Right lobe of liver (tissue), 6 donors: ENCODE data around the gene TBC1D19. TPM values are rescaled to one million over a fixed set of nuclear protein-coding genes. Genes with fewer than 3 reads are reported as not detected.

Experiments used
- ATAC-seq, 4 donors: fragments of 200-7000 bp; cut with Tn5 transposase; one replicate each; pipeline ENCODE4 v1.9.1; 2020; ENCODE audit warnings: mild to moderate bottlenecking in 4 of 4, moderate library complexity in 4 of 4
- DNase-seq, 3 donors: peaks; one replicate each; pipeline ENCODE4 v3.0.0-alpha.2; 2020
- H3K27ac ChIP-seq, 3 donors: fragments of 200-600 bp; one replicate each; pipeline ENCODE4 v1.8.0; 2022
- H3K27me3 ChIP-seq, 2 donors: fragments of 200-600 bp; one replicate each; pipeline ENCODE4 v1.8.0; 2022
- H3K36me3 ChIP-seq, 4 donors: fragments of 200-600 bp; sonication (generic) in 1 of 4; one replicate each; pipeline versions ENCODE4 v1.5.1 to v1.8.0; 2017 to 2022; ENCODE audit warnings: control low read depth in 1 of 4
- H3K4me1 ChIP-seq, 4 donors: fragments of 200-600 bp; sonication (generic) in 1 of 4; one replicate each; pipeline versions ENCODE4 v1.5.1 to v1.8.0; 2017 to 2022; ENCODE audit warnings: control low read depth in 1 of 4
- H3K4me3 ChIP-seq, 3 donors: fragments of 200-600 bp; one replicate each; pipeline ENCODE4 v1.8.0; 2022
- H3K9me3 ChIP-seq, 4 donors: fragments of 200-600 bp; sonication (generic) in 1 of 4; one replicate each; pipeline versions ENCODE4 v1.5.1 to v1.8.0; 2017 to 2022; ENCODE audit warnings: control low read depth in 1 of 4
- CTCF ChIP-seq, 4 donors: fragments of 200-600 bp in 3 of 4; fragments of 450-650 bp in 1 of 4; IDR thresholded peaks; one replicate each; pipeline versions ENCODE4 v1.5.1 to v1.8.0; 2016 to 2022; ENCODE audit warnings: antibody characterized with exemption in 4 of 4, mild to moderate bottlenecking in 2 of 4
- POLR2A ChIP-seq: fragments of 450-650 bp; IDR thresholded peaks from one replicate; pipeline ENCODE4 v1.6.1; 2017; ENCODE audit warnings: antibody characterized with exemption, mild to moderate bottlenecking
- WGBS: methylation state at CpG from one replicate; pipeline ENCODE4 v1.1.6; 2018; ENCODE audit warnings: low coverage, low lambda C conversion rate; ENCODE audit not compliant: insufficient coverage; ENCODE audit errors: missing lambda C conversion rate; 5-methylcytosine and 5-hydroxymethylcytosine counted together
- intact Hi-C, 2 donors: fragments of 100-400 bp; cut with DNase I; formaldehyde crosslinking; loops; one replicate each; pipeline versions ENCODE4 v1.11.2 to v1.14.1; 2022
- total RNA-seq, 6 experiments: library from RNA; depleted of rRNA in 2 of 6; stranded (reverse); fragments of >200 nt in 2 of 6; fragmentation: NEBNext Ultra II Directional in 3 of 6; extraction: Animal tissue kit (Norgen Biotek cat#: 25700) in 3 of 6; gene quantifications; one replicate each; pipeline versions ENCODE4 v1.1.0 to v1.2.4, GENCODE V29; 2016 to 2023
- donor health status: DM: no; HTN: yes; CAD: no.
- donor health status: DM: no; HTN: no; CAD: no.
- donor health status: DM: no; HTN: no; CAD: no.
- donor health status: DM: no; HTN: yes; CAD: no.
- donor health status: DM: no; HTN: yes; CAD: no.

Gene TBC1D19
- total RNA-seq, 6 experiments from 2014 or later = 1.8 to 5.3 (median 2.4) TPM

GRCh38 chr4:26779224-26779623 lies 195.3 kb downstream of the TBC1D19 start:
- Histone ChIP-seq H3K36me3 (no peaks in the 10 kb centered on the region), H3K9me3 (no peaks in the 10 kb centered on the region), H3K4me3 (no peak overlapping the region), H3K4me1 (no peaks in the 10 kb centered on the region), H3K27me3 (no peaks in the 10 kb centered on the region), H3K27ac (no peak overlapping the region)
- 100% methylated on average over 2 of the region's 2 CpGs for WGBS
- TF ChIP-seq POLR2A = no peak
- no peak for TF ChIP-seq CTCF (IDR thresholded peaks at IDR 0.05)
- DNase-seq (no peak), ATAC-seq (no peak)
- intact Hi-C loops = no loop called here

GRCh38 chr4:26779674-26780073 lies 195.8 kb downstream of the TBC1D19 start:
- no peaks in the 10 kb centered on the region for H3K27me3 ChIP-seq
- TF ChIP-seq POLR2A (no peak), CTCF (IDR thresholded peaks at IDR 0.05) (no peak)
- no peaks in the 10 kb centered on the region for H3K4me1 ChIP-seq
- WGBS = 80% methylated on average over 2 of the region's 2 CpGs
- H3K4me3 ChIP-seq = no peak overlapping the region
- intact Hi-C loops = no loop called here
- ATAC-seq = no peak
- DNase-seq = no peak
- H3K9me3 ChIP-seq = no peaks in the 10 kb centered on the region
- H3K36me3 ChIP-seq = no peaks in the 10 kb centered on the region
- no peak overlapping the region for H3K27ac ChIP-seq

- no peak for TF ChIP-seq CTCF (IDR thresholded peaks at IDR 0.05)
- TF ChIP-seq POLR2A = no peak
- Histone ChIP-seq H3K9me3 (no peaks in the 10 kb centered on the region), H3K4me1 (no peaks in the 10 kb centered on the region), H3K36me3 (no peaks in the 10 kb centered on the region), H3K27ac (no peak overlapping the region), H3K27me3 (no peaks in the 10 kb centered on the region), H3K4me3 (no peak overlapping the region)
- ATAC-seq (no peak), DNase-seq (no peak)
- intact Hi-C loops = no loop called here
- WGBS = no CpG with 5 or more reads among the region's 1 CpG
Observed at GRCh38 chr4:26780539-26780938, 196.7 kb downstream of the TBC1D19 start.

GRCh38 chr4:26782168-26782829 lies 198.4 kb downstream of the TBC1D19 start:
- Histone ChIP-seq H3K4me1 (no peaks in the 10 kb centered on the region), H3K4me3 (no peak overlapping the region), H3K9me3 (no peaks in the 10 kb centered on the region), H3K27ac (no peak overlapping the region), H3K36me3 (no peaks in the 10 kb centered on the region), H3K27me3 (no peaks in the 10 kb centered on the region)
- WGBS = 50% methylated on average over 3 of the region's 3 CpGs
- DNase-seq (no peak), ATAC-seq (no peak)
- TF ChIP-seq POLR2A = no peak
- no peak for TF ChIP-seq CTCF (IDR thresholded peaks at IDR 0.05)
- intact Hi-C loops = no loop called here

- no peak overlapping the region for H3K4me3 ChIP-seq
- WGBS = 83% methylated on average over 5 of the region's 5 CpGs
- no peaks in the 10 kb centered on the region for H3K27me3 ChIP-seq
- intact Hi-C loops = no loop called here
- no peak overlapping the region for H3K27ac ChIP-seq
- no peak for TF ChIP-seq CTCF (IDR thresholded peaks at IDR 0.05)
- no peak for TF ChIP-seq POLR2A
- ATAC-seq (no peak), DNase-seq (no peak)
- H3K36me3 ChIP-seq = no peaks in the 10 kb centered on the region
- no peaks in the 10 kb centered on the region for H3K9me3 ChIP-seq
- H3K4me1 ChIP-seq = no peaks in the 10 kb centered on the region
Observed at GRCh38 chr4:26782830-26783202, 198.9 kb downstream of the TBC1D19 start.
